Lung (tissue), 12 donors: ENCODE measurements around the gene CHRND. TPM values are rescaled to one million over a fixed set of nuclear protein-coding genes. Genes with fewer than 3 reads are reported as not detected.

Source experiments
- ATAC-seq: fragments of 200-7000 bp; cut with Tn5 transposase; one replicate; pipeline ENCODE4 v1.9.1; 2020; ENCODE audit warnings: moderate number of reproducible peaks; ENCODE audit not compliant: insufficient read depth, low FRiP score
- DNase-seq, 3 donors: peaks; one replicate each; pipeline ENCODE4 v3.0.0-alpha.2; 2013 to 2017
- H3K27ac ChIP-seq, 2 donors: one replicate each; pipeline ENCODE4 v1.5.1; 2013; ENCODE audit warnings: mild to moderate bottlenecking in 2 of 2, moderate library complexity in 2 of 2, control low read depth in 1 of 2, inconsistent platforms in 1 of 2, low read depth in 1 of 2, low read length in 1 of 2
- H3K27me3 ChIP-seq, 3 donors: one replicate each; pipeline ENCODE4 v1.5.1; 2013; ENCODE audit warnings: low read length in 2 of 3; ENCODE audit not compliant: control insufficient read depth in 3 of 3, insufficient read depth in 3 of 3
- H3K36me3 ChIP-seq, 4 donors: one replicate each; pipeline ENCODE4 v1.5.1; 2013; ENCODE audit warnings: low read length in 4 of 4, mild to moderate bottlenecking in 1 of 4, moderate library complexity in 1 of 4; ENCODE audit not compliant: control insufficient read depth in 4 of 4, insufficient read depth in 4 of 4
- H3K4me1 ChIP-seq, 5 donors: one replicate each; pipeline ENCODE4 v1.5.1; 2013; ENCODE audit warnings: low read length in 5 of 5, mild to moderate bottlenecking in 2 of 5, moderate library complexity in 1 of 5; ENCODE audit not compliant: control insufficient read depth in 5 of 5, insufficient read depth in 5 of 5
- H3K4me3 ChIP-seq: one replicate; pipeline ENCODE4 v1.5.1; 2013; ENCODE audit warnings: mild to moderate bottlenecking, control low read depth, moderate library complexity
- H3K9ac ChIP-seq, 2 donors: one replicate each; pipeline ENCODE4 v1.5.1; 2013; ENCODE audit warnings: low read length in 2 of 2, control low read depth in 1 of 2; ENCODE audit not compliant: insufficient read depth in 1 of 2
- H3K9me3 ChIP-seq, 4 donors: one replicate each; pipeline ENCODE4 v1.5.1; 2013; ENCODE audit warnings: low read length in 3 of 4, mild to moderate bottlenecking in 1 of 4, moderate library complexity in 1 of 4; ENCODE audit not compliant: control insufficient read depth in 4 of 4, insufficient read depth in 3 of 4
- CTCF ChIP-seq: IDR thresholded peaks from 2 replicates; pipeline ENCODE4 v1.5.1; 2012; ENCODE audit warnings: mild to moderate bottlenecking; ENCODE audit errors: control extremely low read depth, extremely low read depth
- WGBS, 2 donors: extraction: QIAGEN DNeasy Blood & Tissue Kit; methylation state at CpG; one replicate each; pipeline ENCODE4 v1.1.7; 2013; 5-methylcytosine and 5-hydroxymethylcytosine counted together
- polyA plus RNA-seq, 2 donors: library from polyadenylated mRNA; stranded (reverse); fragments of 200-250 nt; gene quantifications; one replicate each; pipeline ENCODE4 v1.2.1, GENCODE V29; 2013
- total RNA-seq, 2 donors: library from RNA; depleted of rRNA in 1 of 2; stranded (reverse); fragments of >200 nt in 1 of 2; gene quantifications; one replicate each; pipeline ENCODE4 v1.2.1, GENCODE V29; 2014 to 2021
- donor health status: control.
- donor health status: control.
- donor health status: Bipolar disorder and iron deficiency.
- donor health status: healthy.
- donor health status: DM: yes; HTN: yes; CAD: no.

Gene CHRND
- total and polyA plus RNA-seq, 4 donors: not detected

GRCh38 chr2:232478571-232479340, 47.2 kb upstream of the CHRND start:
- Histone ChIP-seq H3K27ac (no peak overlapping the region), H3K27me3 (peaks cover 5 to 21% (median 14%) of the 10 kb centered on the region in 3 donors), H3K4me1 (no peaks in the 10 kb centered on the region), H3K9me3 (no peaks in the 10 kb centered on the region), H3K4me3 (no peak overlapping the region), H3K9ac (no peak overlapping the region), H3K36me3 (no peaks in the 10 kb centered on the region)
- WGBS, 2 donors: 71 to 81% methylated on average over 18 to 19 of the region's 19 CpGs
- ATAC-seq: no peak
- TF ChIP-seq CTCF: no peak
- DNase-seq: no peak

GRCh38 chr2:232479341-232480200, 46.4 kb upstream of the CHRND start:
- DNase-seq (no peak), ATAC-seq (no peak)
- Histone ChIP-seq H3K27ac (no peak overlapping the region), H3K4me1 (no peaks in the 10 kb centered on the region), H3K9ac (no peak overlapping the region), H3K9me3 (no peaks in the 10 kb centered on the region), H3K36me3 (no peaks in the 10 kb centered on the region), H3K4me3 (no peak overlapping the region), H3K27me3 (peaks cover 5 to 24% (median 20%) of the 10 kb centered on the region in 3 donors)
- TF ChIP-seq CTCF: no peak
- WGBS, 2 donors: 77 to 82% methylated on average over 21 of the region's 21 CpGs

- Histone ChIP-seq H3K9ac (no peak overlapping the region), H3K36me3 (no peaks in the 10 kb centered on the region), H3K27ac (no peak overlapping the region), H3K4me3 (no peak overlapping the region), H3K4me1 (no peaks in the 10 kb centered on the region), H3K9me3 (peaks cover 0 to 2% (median 0%) of the 10 kb centered on the region in 4 donors), H3K27me3 (peaks cover 12 to 34% (median 23%) of the 10 kb centered on the region in 3 donors)
- TF ChIP-seq CTCF: no peak
- no peak for DNase-seq
- no peak for ATAC-seq
- 83 to 88% methylated on average over 25 to 26 of the region's 26 CpGs for WGBS, 2 donors
These were observed 45.5 kb upstream of the CHRND start for GRCh38 chr2:232480201-232481190.
